Gastrocnemius medialis (tissue), 4 donors: Measurements from ENCODE around the gene CBX6.

Source experiments
- CTCF ChIP-seq, 5 experiments: fragments of 450-650 bp in 3 of 5; fragments of 200-600 bp in 2 of 5; sonication (generic) in 2 of 5; IDR thresholded peaks in 4 of 5; conservative IDR thresholded peaks in 1 of 5; 1 replicate in 4 of 5; 2 replicates in 1 of 5; pipeline ENCODE4 v1.5.1; 2016 to 2019; ENCODE audit warnings: antibody characterized with exemption in 5 of 5, mild to moderate bottlenecking in 3 of 5, moderate library complexity in 3 of 5
- POLR2A ChIP-seq, 2 donors: fragments of 450-650 bp; IDR thresholded peaks; one replicate each; pipeline ENCODE4 v1.6.1; 2017; ENCODE audit warnings: antibody characterized with exemption in 2 of 2, mild to moderate bottlenecking in 2 of 2, moderate library complexity in 2 of 2

GRCh38 chr22:38826801-38827200 lies 45.2 kb downstream of the CBX6 start:
- TF ChIP-seq POLR2A (IDR thresholded peaks at IDR 0.05) (no peak), CTCF (IDR thresholded peaks at IDR 0.05 in 4 of 5, conservative IDR thresholded peaks at IDR 0.05 in 1 of 5) (no peak)
